Esophagus squamous epithelium (tissue), 4 donors: ENCODE results near the gene XPNPEP2.

Experiments
- CTCF ChIP-seq, 6 experiments: fragments of 450-650 bp in 4 of 6; fragments of 200-600 bp in 2 of 6; sonication (generic) in 2 of 6; IDR thresholded peaks; one replicate each; pipeline ENCODE4 v1.5.1; 2016 to 2019; ENCODE audit warnings: antibody characterized with exemption in 6 of 6, mild to moderate bottlenecking in 4 of 6, moderate library complexity in 4 of 6
- POLR2A ChIP-seq, 4 donors: fragments of 450-650 bp; IDR thresholded peaks; one replicate each; pipeline ENCODE4 v1.6.1; 2017; ENCODE audit warnings: antibody characterized with exemption in 4 of 4, mild to moderate bottlenecking in 4 of 4, moderate library complexity in 3 of 4

- TF ChIP-seq POLR2A (IDR thresholded peaks at IDR 0.05) (no peak), CTCF (IDR thresholded peaks at IDR 0.05) (no peak)
Measured at GRCh38 chrX:129793604-129794191, 54.9 kb downstream of the XPNPEP2 start.
